ENCODE results near the gene KCNJ11.

Gene KCNJ11

DNA sequence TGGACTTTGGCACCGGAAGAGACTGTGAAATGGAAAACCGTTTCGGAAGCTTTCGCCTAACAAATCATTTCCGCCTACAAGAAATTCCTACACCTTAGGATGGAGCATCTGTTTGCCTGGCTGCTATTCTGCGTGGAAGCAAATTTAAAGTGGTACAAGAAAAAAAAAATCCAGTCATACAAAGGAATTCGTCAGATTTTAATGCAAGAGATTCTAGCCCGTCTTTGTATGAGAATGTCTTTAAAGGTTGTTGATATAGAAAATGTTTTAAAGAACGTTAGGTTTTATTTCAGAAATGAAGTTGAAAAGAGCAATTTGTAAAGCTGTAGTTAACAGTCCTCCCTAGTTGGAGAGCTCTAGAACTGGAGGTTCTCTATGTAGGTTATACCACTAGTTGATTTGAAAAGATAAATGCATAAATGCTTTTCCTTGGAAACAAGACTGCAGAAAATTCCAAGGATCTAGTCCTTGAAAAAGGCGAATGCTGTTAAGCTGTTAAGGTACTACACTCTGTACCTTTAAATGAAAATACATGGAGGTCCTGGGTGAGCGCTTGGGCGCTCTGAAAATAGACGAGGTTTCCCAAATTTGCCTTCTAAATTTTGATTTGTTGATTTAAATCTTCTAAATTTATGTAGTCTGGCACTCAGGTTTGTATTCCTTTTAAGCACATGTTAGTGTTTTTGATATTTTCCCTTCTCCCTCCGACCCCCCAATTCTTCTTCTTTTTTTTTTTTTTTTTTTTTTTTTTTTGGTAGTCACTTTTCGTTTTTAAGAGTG is 34.4 kb downstream of the KCNJ11 start:
- no peak for DNase-seq
- intact Hi-C loops (cut with DNase I; ENCODE audit: low total_unique reads): no loop called here
- peak overlapping the region; percentile 63 to 65 for H3K4me3 ChIP-seq
- H3K4me1 ChIP-seq: peaks cover 0 to 11% (median 6%) of the 10 kb centered on the region in 4 donors
- TF ChIP-seq, protein P1, sequence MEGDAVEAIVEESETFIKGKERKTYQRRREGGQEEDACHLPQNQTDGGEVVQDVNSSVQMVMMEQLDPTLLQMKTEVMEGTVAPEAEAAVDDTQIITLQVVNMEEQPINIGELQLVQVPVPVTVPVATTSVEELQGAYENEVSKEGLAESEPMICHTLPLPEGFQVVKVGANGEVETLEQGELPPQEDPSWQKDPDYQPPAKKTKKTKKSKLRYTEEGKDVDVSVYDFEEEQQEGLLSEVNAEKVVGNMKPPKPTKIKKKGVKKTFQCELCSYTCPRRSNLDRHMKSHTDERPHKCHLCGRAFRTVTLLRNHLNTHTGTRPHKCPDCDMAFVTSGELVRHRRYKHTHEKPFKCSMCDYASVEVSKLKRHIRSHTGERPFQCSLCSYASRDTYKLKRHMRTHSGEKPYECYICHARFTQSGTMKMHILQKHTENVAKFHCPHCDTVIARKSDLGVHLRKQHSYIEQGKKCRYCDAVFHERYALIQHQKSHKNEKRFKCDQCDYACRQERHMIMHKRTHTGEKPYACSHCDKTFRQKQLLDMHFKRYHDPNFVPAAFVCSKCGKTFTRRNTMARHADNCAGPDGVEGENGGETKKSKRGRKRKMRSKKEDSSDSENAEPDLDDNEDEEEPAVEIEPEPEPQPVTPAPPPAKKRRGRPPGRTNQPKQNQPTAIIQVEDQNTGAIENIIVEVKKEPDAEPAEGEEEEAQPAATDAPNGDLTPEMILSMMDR (IDR thresholded peaks at IDR 0.05): no peak
- no peaks in the 10 kb centered on the region for H3K27me3 ChIP-seq
- H3K27ac ChIP-seq: peak overlapping the region; percentile 86 to 88
- H3K9me3 ChIP-seq: no peaks in the 10 kb centered on the region
- H3K36me3 ChIP-seq: no peaks in the 10 kb centered on the region

DNA sequence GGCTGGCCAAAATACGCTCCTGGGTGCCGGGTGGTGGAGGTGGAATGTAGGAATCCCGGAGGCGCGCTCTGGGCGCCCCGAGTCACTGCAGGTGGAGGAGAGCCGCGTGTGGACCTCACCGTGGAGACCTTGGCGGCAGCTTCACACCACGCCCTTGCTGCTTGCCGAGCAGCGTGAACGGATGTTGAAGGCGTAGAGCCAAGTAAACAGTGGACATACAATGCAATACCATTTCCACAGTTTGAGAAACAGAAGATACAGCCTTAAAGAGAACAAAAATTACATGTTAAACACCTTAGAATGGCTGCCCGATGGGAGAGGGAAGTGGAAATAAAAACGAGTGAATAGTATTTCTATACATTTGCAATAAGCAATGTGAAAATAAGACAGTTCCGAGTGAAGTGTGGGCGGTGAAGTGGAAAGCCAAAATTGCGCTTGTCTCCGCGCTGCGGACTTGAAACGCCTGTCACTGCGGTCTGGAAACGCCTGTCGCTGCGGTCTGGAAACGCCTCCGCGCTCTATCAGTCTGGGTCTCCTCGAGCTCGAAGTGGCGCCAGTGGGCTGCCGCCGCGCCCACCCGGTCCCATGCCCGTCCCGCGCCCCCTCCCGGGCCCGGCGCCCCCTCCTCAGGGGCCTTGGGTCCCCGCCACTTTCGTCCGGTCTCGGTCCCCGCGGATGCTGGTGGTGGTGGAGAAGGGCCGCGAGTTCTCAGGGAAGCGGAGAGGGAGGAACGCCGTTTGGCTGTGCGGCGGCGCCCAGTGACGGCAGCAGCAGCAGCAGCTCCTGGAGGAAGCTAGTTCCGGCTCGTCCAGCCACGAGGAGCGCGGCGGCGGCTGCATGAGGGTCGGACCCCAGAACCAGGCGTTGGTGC is 35.3 kb downstream of the KCNJ11 start:
- TF ChIP-seq, protein P1 (IDR thresholded peaks at IDR 0.05): no peak
- no peaks in the 10 kb centered on the region for H3K9me3 ChIP-seq
- no peaks in the 10 kb centered on the region for H3K36me3 ChIP-seq
- no peaks in the 10 kb centered on the region for H3K27me3 ChIP-seq
- H3K27ac ChIP-seq: peak overlapping the region; percentile 86 to 88
- intact Hi-C loops (cut with DNase I; ENCODE audit: low total_unique reads): no loop called here
- H3K4me3 ChIP-seq: peak overlapping the region; percentile 63 to 65
- DNase-seq: peak; percentile 57 to 79
- peaks cover 0 to 11% (median 6%) of the 10 kb centered on the region in 4 donors for H3K4me1 ChIP-seq

DNA sequence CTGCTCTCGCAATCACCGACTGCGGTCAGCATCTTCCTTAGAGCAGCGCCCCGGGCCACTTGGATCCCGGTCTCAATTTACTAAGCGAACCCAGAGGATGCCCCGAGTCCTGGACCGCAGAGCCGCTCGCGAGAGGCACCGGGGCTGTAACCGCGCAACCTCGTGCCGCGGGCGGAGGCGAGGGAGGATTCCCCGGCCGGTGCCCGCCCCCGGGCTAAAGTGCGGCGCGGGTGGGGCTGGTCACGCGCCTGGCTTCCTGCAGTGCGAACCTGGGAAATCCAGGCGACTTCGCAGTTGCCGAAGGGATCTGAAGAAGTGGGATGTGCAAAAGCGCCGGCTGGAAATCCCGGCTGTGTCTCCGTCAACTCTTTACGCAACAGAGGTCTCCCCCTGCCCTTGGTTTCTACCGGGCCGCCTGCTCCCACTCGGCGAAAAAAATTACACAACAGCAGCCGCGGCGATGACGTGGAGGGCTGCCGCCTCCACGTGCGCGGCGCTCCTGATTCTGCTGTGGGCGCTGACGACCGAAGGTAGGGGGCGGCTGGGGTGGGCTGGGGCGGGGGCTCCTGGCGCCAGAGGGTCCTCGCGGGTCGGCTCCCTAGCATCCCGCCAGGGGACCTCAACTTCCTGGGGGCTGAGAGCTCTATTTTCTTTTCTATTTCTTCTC is 36.8 kb downstream of the KCNJ11 start, which contains the start of gene NCR3LG1:
Gene NCR3LG1 (plus strand): TSS at position 291 of the 667 bp plus-strand sequence. CDS start 170 bp downstream, at position 461.
- Histone ChIP-seq H3K4me1 (peaks cover 0 to 11% (median 6%) of the 10 kb centered on the region in 4 donors), H3K9me3 (no peaks in the 10 kb centered on the region), H3K27me3 (no peaks in the 10 kb centered on the region), H3K27ac (peak within 1 kb of the TSS; percentile 86 to 88), H3K4me3 (peak within 1 kb of the TSS; percentile 63 to 65), H3K36me3 (no peaks in the 10 kb centered on the region)
- intact Hi-C loops (cut with DNase I; ENCODE audit: low total_unique reads): no loop called here
- TF ChIP-seq, protein P1 (IDR thresholded peaks at IDR 0.05): no peak
- peak; percentile 63 to 83 for DNase-seq

DNA sequence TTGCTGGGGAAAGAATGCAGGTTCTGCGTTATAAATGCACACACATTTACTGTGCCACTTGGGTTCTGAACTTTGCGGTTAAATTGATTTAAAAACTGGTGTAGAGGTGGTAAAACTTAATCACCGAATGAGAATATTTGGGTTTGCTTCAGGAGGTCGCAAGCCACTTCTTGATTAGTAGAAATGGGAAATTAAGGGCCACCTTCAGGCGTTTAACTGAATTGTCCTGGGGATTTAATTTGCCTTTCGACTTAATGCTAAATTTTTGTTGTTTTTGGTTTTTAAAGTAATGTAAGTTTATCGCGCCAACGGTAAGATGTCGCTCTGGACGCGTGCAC is 37.3 kb downstream of the KCNJ11 start:
- Histone ChIP-seq H3K27me3 (no peaks in the 10 kb centered on the region), H3K27ac (peak overlapping the region; percentile 86 to 88), H3K4me3 (peak overlapping the region; percentile 63 to 65), H3K4me1 (peaks cover 0 to 11% (median 6%) of the 10 kb centered on the region in 4 donors), H3K9me3 (no peaks in the 10 kb centered on the region), H3K36me3 (no peaks in the 10 kb centered on the region)
- DNase-seq: no peak
- TF ChIP-seq, protein P1 (IDR thresholded peaks at IDR 0.05): peak in 1 of 2 experiments; percentile 18
- intact Hi-C loops (cut with DNase I; ENCODE audit: low total_unique reads): no loop called here

DNA sequence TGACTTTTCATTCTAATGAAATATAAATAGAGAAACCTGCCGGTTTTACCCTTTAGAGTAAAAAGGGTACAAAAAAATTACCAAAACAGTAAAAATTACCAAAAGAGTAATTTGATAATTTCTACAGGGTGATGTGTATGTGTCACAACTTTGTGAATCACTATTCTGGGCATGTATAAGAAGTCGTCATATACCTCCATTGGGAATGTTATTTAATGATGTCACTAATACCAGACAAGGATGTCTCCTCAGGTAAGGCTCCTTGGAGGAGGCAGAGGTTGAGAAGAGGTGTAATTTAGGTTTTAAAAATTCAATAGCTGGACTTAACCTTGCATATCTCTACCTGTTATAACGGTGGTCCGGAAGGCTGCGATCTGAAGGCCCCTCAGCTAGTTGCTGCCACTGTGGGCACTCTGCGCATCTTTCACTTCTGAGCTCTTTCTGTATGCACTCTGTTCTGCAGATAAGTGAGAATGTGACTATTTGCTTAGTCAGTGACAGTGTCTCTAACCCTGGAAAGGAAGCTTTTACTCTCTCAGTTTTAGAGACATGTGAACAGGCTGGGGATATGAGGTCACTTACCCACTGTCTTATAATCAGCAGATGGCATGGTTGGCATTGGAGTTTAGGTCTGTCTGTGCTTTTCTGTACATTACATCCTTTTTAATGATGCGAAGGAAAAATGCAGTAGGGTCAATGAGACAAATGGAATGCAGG is 37.8 kb downstream of the KCNJ11 start:
- intact Hi-C loops (cut with DNase I; ENCODE audit: low total_unique reads): no loop called here
- TF ChIP-seq, protein P1 (IDR thresholded peaks at IDR 0.05): no peak
- DNase-seq: no peak
- no peaks in the 10 kb centered on the region for H3K9me3 ChIP-seq
- H3K27me3 ChIP-seq: no peaks in the 10 kb centered on the region
- no peaks in the 10 kb centered on the region for H3K36me3 ChIP-seq
- H3K27ac ChIP-seq: peak overlapping the region in 1 of 2 donors; percentile 86
- H3K4me3 ChIP-seq: no peak overlapping the region
- H3K4me1 ChIP-seq: peaks cover 0 to 11% (median 6%) of the 10 kb centered on the region in 4 donors

All from tibial artery (tissue), 4 donors.